Measurements from ENCODE around the gene RBMX.
A peak's percentile ranks its signal among the peaks of the same experiment; 100 is the strongest.

Gene RBMX

DNA sequence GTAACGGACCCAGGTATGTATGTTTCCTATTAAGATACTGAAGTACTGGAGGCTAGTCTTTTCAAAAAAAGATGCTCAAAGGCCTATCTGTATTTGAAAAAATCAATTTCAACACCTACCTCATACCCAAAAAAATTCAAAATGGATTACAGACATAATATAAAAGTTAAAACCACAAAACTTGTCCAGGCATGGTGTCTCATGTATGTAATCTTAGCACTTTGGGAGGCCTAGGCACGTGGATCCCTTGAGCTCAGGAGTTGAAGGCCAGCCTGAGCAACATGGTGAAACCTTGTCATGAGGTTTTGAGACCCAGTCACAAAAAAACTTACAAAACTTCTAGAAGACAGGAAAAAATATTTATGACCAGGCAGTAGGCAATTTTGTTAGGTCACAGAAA lies 16.7 kb downstream of the RBMX start:
- H3K4me3 Mint-ChIP-seq: no peak overlapping the region
- peaks cover 9% of the 10 kb centered on the region for H3K9me3 Mint-ChIP-seq
- H3K27ac Mint-ChIP-seq: no peak overlapping the region
- TF ChIP-seq, protein P1, sequence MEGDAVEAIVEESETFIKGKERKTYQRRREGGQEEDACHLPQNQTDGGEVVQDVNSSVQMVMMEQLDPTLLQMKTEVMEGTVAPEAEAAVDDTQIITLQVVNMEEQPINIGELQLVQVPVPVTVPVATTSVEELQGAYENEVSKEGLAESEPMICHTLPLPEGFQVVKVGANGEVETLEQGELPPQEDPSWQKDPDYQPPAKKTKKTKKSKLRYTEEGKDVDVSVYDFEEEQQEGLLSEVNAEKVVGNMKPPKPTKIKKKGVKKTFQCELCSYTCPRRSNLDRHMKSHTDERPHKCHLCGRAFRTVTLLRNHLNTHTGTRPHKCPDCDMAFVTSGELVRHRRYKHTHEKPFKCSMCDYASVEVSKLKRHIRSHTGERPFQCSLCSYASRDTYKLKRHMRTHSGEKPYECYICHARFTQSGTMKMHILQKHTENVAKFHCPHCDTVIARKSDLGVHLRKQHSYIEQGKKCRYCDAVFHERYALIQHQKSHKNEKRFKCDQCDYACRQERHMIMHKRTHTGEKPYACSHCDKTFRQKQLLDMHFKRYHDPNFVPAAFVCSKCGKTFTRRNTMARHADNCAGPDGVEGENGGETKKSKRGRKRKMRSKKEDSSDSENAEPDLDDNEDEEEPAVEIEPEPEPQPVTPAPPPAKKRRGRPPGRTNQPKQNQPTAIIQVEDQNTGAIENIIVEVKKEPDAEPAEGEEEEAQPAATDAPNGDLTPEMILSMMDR (IDR thresholded peaks at IDR 0.05; ENCODE audit: unreplicated experiment in 3 of 3): no peak
- H3K27me3 Mint-ChIP-seq (ENCODE audit: low read depth): no peaks in the 10 kb centered on the region
- H3K36me3 Mint-ChIP-seq (ENCODE audit: low read depth): peaks cover 62% of the 10 kb centered on the region
- no peaks in the 10 kb centered on the region for H3K4me1 Mint-ChIP-seq

DNA sequence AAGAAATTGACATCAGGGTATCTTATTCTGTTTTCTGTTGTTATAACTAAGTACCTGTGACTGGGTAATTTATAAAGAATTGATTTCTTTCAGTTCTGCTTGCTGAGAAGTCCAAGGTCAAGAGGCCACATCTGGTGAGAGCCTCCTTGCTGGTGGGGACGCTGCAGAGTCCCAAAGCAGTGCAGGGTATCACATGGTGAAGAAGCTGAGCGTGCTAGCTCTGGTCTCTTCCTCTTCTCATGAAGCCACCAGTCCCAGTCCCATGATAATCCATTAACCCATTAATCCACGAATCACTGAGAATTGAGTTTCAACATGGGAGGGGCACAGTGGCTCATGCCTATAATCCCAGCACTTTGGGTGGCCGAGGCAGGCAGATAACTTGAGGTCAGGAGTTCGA lies 18.0 kb downstream of the RBMX start:
- no peaks in the 10 kb centered on the region for H3K4me1 Mint-ChIP-seq
- H3K36me3 Mint-ChIP-seq (ENCODE audit: low read depth): peaks cover 59% of the 10 kb centered on the region
- no peaks in the 10 kb centered on the region for H3K27me3 Mint-ChIP-seq (ENCODE audit: low read depth)
- no peak overlapping the region for H3K4me3 Mint-ChIP-seq
- peaks cover 15% of the 10 kb centered on the region for H3K9me3 Mint-ChIP-seq
- TF ChIP-seq, protein P1 (IDR thresholded peaks at IDR 0.05; ENCODE audit: unreplicated experiment in 3 of 3): no peak
- no peak overlapping the region for H3K27ac Mint-ChIP-seq

DNA sequence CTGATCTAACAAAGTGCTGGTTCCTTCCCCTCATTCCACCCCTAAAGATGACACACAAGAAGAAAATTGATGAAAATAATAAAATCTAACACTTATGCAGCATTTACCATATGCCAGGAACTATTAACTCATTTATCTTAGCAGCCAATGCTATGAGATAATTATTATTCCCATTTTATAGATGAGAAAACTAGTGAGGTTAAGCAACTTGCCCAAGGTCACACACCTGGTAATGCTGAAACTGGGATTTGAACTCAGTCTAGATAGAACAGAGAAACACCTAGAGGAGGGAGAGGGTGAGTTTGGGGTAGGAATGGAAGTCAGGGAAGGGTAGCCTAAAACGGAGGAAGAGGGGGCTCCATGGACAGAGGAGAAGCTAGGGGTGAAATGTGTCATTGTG lies 18.6 kb downstream of the RBMX start:
- TF ChIP-seq, protein P1 (IDR thresholded peaks at IDR 0.05; ENCODE audit: unreplicated experiment in 3 of 3): no peak
- H3K9me3 Mint-ChIP-seq: peaks cover 15% of the 10 kb centered on the region
- H3K27ac Mint-ChIP-seq: no peak overlapping the region
- peaks cover 59% of the 10 kb centered on the region for H3K36me3 Mint-ChIP-seq (ENCODE audit: low read depth)
- no peaks in the 10 kb centered on the region for H3K4me1 Mint-ChIP-seq
- no peaks in the 10 kb centered on the region for H3K27me3 Mint-ChIP-seq (ENCODE audit: low read depth)
- H3K4me3 Mint-ChIP-seq: no peak overlapping the region

DNA sequence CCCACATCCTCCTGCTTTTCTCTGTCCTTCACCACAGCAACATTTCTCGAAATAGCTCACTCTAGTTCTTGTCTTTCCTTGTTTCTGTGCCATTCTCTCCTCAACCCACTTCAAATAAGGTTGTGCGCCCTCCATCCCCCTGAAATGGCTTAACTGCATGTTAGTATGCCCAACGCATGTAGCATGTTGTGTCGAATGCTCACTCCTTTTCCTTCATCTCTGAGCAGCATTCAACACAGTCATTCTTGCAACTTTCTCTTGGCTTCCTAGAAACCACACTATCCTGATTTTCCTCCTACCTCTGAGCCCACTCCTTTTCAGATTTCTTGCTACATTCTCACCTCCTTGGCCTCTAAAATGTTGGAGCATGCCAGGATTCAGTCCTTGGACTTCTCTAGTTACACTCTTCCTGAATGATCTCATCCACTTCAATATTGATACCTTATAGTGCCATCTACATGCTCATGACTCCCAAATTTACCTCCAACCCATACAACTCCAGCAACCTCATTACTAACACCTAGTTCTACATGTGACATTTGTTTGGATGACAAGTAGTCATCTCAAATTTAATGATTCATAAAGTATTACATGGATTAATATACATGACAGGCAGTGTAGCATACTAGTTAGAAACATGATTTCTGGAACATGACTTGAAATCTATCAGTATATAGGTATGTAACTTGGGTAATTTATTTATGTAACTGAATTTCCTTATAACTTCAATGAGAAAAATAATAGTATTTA lies 22.3 kb downstream of the RBMX start:
- H3K9me3 Mint-ChIP-seq: peaks cover 20% of the 10 kb centered on the region
- H3K4me1 Mint-ChIP-seq: no peaks in the 10 kb centered on the region
- H3K27me3 Mint-ChIP-seq (ENCODE audit: low read depth): no peaks in the 10 kb centered on the region
- H3K27ac Mint-ChIP-seq: peak overlapping the region in 1 of 3 experiments; percentile 43
- peaks cover 72% of the 10 kb centered on the region for H3K36me3 Mint-ChIP-seq (ENCODE audit: low read depth)
- no peak overlapping the region for H3K4me3 Mint-ChIP-seq
- TF ChIP-seq, protein P1 (IDR thresholded peaks at IDR 0.05; ENCODE audit: unreplicated experiment in 3 of 3): no peak

DNA sequence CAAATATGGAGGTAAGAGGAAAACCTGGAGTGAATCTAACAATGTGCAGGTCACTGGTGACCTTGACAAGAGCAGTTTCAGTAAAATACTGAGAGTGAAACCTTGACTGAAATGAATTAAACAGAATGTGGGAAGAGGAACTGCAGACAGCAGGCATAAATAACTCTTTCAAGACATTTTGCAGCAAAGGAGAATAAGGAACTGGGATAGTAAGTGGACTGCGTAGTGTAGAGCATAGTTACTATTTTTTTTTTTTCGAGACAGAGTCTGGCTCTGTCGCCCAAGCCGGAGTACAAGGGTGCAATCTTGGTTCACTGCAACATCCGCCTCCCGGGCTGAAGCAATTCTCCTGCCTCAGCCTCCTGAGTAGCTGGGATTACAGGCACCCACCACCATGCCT lies 24.0 kb downstream of the RBMX start:
- no peak overlapping the region for H3K27ac Mint-ChIP-seq
- TF ChIP-seq, protein P1 (IDR thresholded peaks at IDR 0.05; ENCODE audit: unreplicated experiment in 3 of 3): no peak
- H3K9me3 Mint-ChIP-seq: peaks cover 18% of the 10 kb centered on the region
- H3K4me3 Mint-ChIP-seq: no peak overlapping the region
- no peaks in the 10 kb centered on the region for H3K4me1 Mint-ChIP-seq
- no peaks in the 10 kb centered on the region for H3K27me3 Mint-ChIP-seq (ENCODE audit: low read depth)
- peaks cover 75% of the 10 kb centered on the region for H3K36me3 Mint-ChIP-seq (ENCODE audit: low read depth)

DNA sequence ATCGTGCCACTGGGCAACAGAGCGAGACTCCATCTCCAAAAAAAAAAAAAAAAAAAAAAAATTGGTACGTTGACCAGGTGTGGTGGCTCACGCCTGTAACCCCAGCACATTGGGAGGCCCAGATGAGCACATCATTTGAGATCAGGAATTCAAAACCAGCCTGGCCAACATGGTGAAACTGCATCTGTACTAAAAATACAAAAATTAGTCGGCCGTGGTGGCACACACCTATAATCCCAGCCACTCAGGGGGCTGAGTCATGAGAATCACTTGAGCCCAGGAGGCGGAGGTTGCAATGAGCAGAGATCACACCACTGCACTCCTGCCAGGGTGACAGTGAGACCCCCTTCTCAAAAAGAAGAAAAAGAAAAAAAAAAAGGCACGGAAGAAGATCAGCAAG lies 24.5 kb downstream of the RBMX start:
- Mint-ChIP-seq H3K9me3 (peaks cover 18% of the 10 kb centered on the region), H3K36me3 (ENCODE audit: low read depth) (peaks cover 73% of the 10 kb centered on the region), H3K4me1 (no peaks in the 10 kb centered on the region), H3K4me3 (no peak overlapping the region), H3K27ac (no peak overlapping the region), H3K27me3 (ENCODE audit: low read depth) (no peaks in the 10 kb centered on the region)
- TF ChIP-seq, protein P1 (IDR thresholded peaks at IDR 0.05; ENCODE audit: unreplicated experiment in 3 of 3): no peak

Data from nephron (organoid).